ENCODE data around the gene LRIG3. TPM values are rescaled to one million over a fixed set of nuclear protein-coding genes. Genes with fewer than 3 reads are reported as not detected.
"Not testable (repeated sequence)": the region's sequence is repeated elsewhere in the genome, so short reads cannot be mapped to it uniquely, and the experiment has no call there.

LRIG3 gene
- total and polyA plus RNA-seq, 9 donors = 22.5 to 64.3 (median 29.7) TPM

DNA sequence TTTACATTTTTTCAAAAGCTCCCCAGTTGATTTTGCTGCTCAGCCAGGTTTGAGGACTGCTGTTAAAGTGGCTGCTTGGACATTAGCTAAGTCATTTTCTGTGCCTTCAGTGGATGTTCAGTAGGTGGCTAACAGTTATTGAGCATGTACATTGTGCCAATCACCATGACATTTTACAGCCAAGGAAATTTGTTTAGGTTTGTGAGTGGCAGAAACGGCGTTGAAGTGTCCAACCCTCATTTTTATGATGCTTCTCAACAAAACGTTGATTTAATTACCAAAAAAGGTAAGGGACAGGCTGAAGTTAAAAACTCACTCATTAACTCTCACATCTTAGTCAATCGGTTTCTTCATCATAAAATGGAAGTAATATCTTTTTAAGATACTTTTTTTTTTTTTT, 37.0 kb upstream of the LRIG3 start:
- H3K27ac ChIP-seq (ENCODE audit: low read length) = no peak overlapping the region
- H3K9me3 ChIP-seq (replicated peaks; ENCODE audit: control insufficient read depth, low read depth, low read length) = no peaks in the 10 kb centered on the region
- H3K4me1 ChIP-seq (ENCODE audit: control insufficient read depth, insufficient read depth, low read length) = no peaks in the 10 kb centered on the region
- no CpG with 5 or more reads among the region's 4 CpGs for WGBS (ENCODE audit: insufficient coverage)
- no peaks in the 10 kb centered on the region for H3K36me3 ChIP-seq (ENCODE audit: control insufficient read depth, insufficient read depth, low read length)
- no peak overlapping the region for H3K4me3 ChIP-seq (ENCODE audit: low read length)
- no peak for DNase-seq
- H3K27me3 ChIP-seq (ENCODE audit: control insufficient read depth, insufficient read depth, low read length) = no peaks in the 10 kb centered on the region

DNA sequence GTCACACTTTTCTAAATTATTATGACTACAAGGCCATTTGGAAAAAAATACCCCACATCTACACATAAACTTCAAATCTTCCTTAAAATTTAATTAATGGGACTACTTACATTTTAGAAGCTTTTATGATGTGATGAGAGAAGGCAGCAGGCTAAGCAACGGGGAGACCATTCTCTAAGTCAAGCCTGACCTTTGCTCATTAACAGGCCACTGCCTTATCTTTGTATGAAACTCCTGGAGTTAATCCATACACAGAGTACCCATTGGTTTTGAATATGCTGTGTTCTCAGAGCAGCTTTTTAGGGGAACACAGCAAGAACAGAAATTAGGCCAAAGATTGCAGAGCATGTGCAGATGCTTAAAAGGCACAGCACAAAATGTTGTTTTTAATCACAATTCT, 35.5 kb upstream of the LRIG3 start:
- DNase-seq = no peak
- Histone ChIP-seq H3K27me3 (ENCODE audit: control insufficient read depth, insufficient read depth, low read length) (no peaks in the 10 kb centered on the region), H3K9me3 (replicated peaks; ENCODE audit: control insufficient read depth, low read depth, low read length) (no peaks in the 10 kb centered on the region), H3K36me3 (ENCODE audit: control insufficient read depth, insufficient read depth, low read length) (no peaks in the 10 kb centered on the region), H3K27ac (ENCODE audit: low read length) (no peak overlapping the region), H3K4me3 (ENCODE audit: low read length) (no peak overlapping the region), H3K4me1 (ENCODE audit: control insufficient read depth, insufficient read depth, low read length) (no peaks in the 10 kb centered on the region)
- WGBS (ENCODE audit: insufficient coverage) = no CpG with 5 or more reads among the region's 1 CpG

DNA sequence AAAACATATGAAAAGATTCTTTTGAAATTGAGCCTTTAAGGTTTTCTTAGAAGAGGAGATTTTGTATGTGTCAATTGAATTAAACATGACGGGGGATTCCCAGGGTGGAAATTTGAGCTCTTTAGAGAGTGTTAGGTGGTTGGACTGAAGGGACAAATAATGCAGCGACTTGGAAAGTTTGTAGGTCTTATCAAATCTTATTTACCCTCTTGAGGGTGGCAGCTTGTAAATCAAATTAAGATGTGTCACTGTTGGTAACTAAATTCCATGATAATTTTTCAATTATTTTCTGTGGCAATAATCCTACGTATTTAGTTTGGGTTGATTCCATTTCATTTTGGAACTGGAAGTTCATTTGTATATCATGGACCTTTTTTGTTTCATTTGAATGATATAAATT, 33.7 kb upstream of the LRIG3 start:
- H3K4me3 ChIP-seq (ENCODE audit: low read length) = no peak overlapping the region
- 83% methylated on average over 1 of the region's 3 CpGs for WGBS (ENCODE audit: insufficient coverage)

DNA sequence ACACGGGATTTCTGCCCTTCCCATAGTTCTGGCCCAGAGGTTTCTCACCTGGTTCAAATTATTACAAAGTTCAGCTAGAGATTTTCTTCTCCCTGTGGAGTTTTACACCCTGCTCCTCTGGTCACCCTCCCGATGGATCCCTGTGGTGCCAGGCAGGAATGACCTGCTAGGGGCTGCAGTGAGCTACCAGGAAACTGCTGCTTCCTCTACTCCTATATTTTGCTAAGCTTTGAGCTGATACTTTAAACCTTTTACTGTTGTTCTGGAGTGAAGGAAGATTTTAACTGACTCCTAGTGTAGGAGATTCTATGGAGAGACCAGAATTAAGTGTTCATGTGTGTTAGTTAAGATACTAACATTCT, 30.4 kb upstream of the LRIG3 start:
- no peak for DNase-seq
- no peaks in the 10 kb centered on the region for H3K9me3 ChIP-seq (replicated peaks; ENCODE audit: control insufficient read depth, low read depth, low read length)
- no peaks in the 10 kb centered on the region for H3K4me1 ChIP-seq (ENCODE audit: control insufficient read depth, insufficient read depth, low read length)
- H3K36me3 ChIP-seq (ENCODE audit: control insufficient read depth, insufficient read depth, low read length) = no peaks in the 10 kb centered on the region
- no CpG with 5 or more reads among the region's 2 CpGs for WGBS (ENCODE audit: insufficient coverage)
- no peaks in the 10 kb centered on the region for H3K27me3 ChIP-seq (ENCODE audit: control insufficient read depth, insufficient read depth, low read length)
- no peak overlapping the region for H3K27ac ChIP-seq (ENCODE audit: low read length)
- H3K4me3 ChIP-seq (ENCODE audit: low read length) = no peak overlapping the region

More for the DNA sequence above, 33.7 kb upstream of the LRIG3 start:
- no peak for DNase-seq
- Histone ChIP-seq H3K4me1 (ENCODE audit: control insufficient read depth, insufficient read depth, low read length) (no peaks in the 10 kb centered on the region), H3K27me3 (ENCODE audit: control insufficient read depth, insufficient read depth, low read length) (no peaks in the 10 kb centered on the region), H3K9me3 (replicated peaks; ENCODE audit: control insufficient read depth, low read depth, low read length) (no peaks in the 10 kb centered on the region), H3K27ac (ENCODE audit: low read length) (no peak overlapping the region), H3K36me3 (ENCODE audit: control insufficient read depth, insufficient read depth, low read length) (no peaks in the 10 kb centered on the region)

DNA sequence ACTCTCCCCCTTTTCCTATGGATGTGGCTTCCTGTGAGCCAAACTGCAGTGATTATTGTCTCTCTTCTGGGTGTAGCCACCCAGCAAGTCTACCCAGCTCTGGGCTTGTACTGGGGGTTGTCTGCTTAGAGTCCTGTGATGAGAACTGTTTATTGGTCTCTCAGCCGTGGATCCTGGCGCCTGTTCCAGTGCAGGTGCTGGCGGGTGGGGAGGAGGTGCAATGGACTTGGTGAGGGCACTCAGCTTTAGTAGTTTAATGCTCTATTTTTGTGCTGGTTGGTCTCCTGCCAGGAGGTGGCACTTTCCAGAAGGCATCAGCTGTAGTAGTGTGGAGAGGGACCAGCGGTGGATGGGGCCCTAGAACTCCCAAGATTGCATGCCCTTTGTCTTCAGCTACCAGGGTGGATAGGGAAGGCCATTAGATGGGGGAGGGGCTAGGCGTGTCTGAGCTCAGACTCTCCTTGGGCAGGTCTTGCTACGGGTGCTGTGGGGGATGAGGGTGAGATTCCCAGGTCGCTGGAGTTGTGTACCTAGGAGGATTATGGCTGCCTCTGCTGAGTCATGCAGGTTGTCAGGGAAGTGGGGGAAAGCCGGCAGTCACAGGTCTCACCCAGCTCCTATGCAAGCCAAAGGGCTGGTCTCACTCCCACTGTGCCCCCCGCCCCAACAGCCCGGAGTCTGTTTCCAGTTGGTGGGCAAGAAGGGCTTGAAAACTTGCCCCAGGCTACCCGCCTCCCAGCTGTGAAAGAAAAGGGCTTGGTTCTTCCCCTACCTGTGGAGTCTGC, 29.8 kb upstream of the LRIG3 start:
- not testable (repeated sequence) for H3K27ac ChIP-seq (ENCODE audit: low read length); H3K27me3 ChIP-seq (ENCODE audit: control insufficient read depth, insufficient read depth, low read length); H3K9me3 ChIP-seq (replicated peaks; ENCODE audit: control insufficient read depth, low read depth, low read length); H3K36me3 ChIP-seq (ENCODE audit: control insufficient read depth, insufficient read depth, low read length); DNase-seq; H3K4me3 ChIP-seq (ENCODE audit: low read length); H3K4me1 ChIP-seq (ENCODE audit: control insufficient read depth, insufficient read depth, low read length)
- WGBS (ENCODE audit: insufficient coverage) = 85% methylated on average over 9 of the region's 11 CpGs

DNA sequence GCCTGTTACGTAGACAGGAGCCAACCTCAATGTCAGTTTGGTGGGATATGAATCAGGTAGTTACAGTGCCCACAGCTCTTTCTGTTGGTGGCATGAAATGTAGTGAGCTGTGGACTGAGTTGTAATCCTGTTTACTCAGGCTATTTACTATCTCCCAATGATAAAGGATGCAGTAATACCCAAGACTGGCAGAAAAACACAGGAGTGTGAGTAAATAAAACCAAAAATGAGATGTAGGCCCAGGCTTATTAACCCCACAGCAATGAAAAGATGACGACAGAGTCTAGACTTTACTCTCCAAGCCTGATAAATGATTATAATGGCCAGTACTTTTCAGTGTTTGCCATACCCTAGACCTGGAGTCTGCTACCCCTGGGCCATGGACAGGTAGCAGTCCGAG, 22.8 kb upstream of the LRIG3 start:
- WGBS (ENCODE audit: insufficient coverage) = 83% methylated on average over 1 of the region's 3 CpGs
- no peak for DNase-seq
- Histone ChIP-seq H3K4me1 (ENCODE audit: control insufficient read depth, insufficient read depth, low read length) (no peaks in the 10 kb centered on the region), H3K4me3 (ENCODE audit: low read length) (no peak overlapping the region), H3K36me3 (ENCODE audit: control insufficient read depth, insufficient read depth, low read length) (no peaks in the 10 kb centered on the region), H3K27ac (ENCODE audit: low read length) (no peak overlapping the region), H3K27me3 (ENCODE audit: control insufficient read depth, insufficient read depth, low read length) (no peaks in the 10 kb centered on the region), H3K9me3 (replicated peaks; ENCODE audit: control insufficient read depth, low read depth, low read length) (no peaks in the 10 kb centered on the region)

DNA sequence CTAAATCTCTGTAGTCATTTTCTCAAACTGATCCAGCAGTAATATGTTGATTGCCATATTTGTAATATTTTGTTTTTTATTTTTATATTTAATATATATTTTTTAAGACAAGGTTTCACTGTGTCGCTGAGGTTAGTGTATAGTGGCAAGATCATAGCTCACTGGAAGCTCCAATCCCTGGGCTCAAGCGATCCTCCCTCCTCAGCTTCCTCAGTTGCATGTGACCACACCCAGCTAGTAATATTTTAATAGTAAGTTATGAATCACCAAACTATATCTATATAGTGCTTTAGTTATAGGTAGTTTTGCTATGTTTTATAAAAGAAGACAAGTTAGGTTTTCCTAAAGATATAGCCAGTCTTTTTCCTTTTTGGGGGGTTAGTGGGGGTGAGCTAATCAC, 22.0 kb upstream of the LRIG3 start:
- Histone ChIP-seq H3K36me3 (ENCODE audit: control insufficient read depth, insufficient read depth, low read length) (no peaks in the 10 kb centered on the region), H3K9me3 (replicated peaks; ENCODE audit: control insufficient read depth, low read depth, low read length) (no peaks in the 10 kb centered on the region), H3K4me3 (ENCODE audit: low read length) (no peak overlapping the region), H3K27me3 (ENCODE audit: control insufficient read depth, insufficient read depth, low read length) (no peaks in the 10 kb centered on the region), H3K4me1 (ENCODE audit: control insufficient read depth, insufficient read depth, low read length) (no peaks in the 10 kb centered on the region), H3K27ac (ENCODE audit: low read length) (no peak overlapping the region)
- no CpG with 5 or more reads among the region's 2 CpGs for WGBS (ENCODE audit: insufficient coverage)
- DNase-seq = no peak

DNA sequence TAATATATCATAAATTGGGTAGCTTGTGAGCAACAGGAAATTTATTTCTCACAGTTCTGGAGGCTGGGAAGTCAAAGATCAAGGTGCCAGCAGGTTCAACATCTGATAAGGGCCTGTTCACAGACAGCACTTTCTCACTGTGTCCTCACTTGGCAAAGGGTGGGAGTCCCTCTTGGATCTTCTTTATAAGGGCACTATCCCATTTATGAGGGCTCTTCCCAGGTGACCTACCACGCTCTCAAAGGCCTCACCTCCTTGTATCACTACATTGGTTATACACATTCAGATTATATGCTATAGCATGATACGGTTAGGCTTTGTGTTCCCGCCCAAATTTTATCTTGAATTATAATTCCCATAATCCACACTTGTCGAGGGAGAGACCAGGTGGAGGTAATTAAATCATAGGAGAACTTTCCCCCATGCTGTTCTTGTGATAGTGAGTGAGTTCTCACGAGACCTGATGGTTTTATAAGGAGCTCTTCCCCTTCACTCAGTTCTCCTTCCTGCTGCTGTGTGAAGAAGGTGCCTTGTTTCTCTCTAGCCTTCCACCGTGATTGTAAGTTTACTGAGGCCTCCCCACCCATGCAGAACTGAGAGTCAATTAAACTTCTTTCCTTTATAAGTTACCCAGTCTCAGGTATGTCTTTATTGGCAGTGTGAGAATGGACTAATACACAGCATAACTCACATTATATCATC, 19.2 kb upstream of the LRIG3 start:
- no peak for DNase-seq
- H3K4me1 ChIP-seq (ENCODE audit: control insufficient read depth, insufficient read depth, low read length) = no peaks in the 10 kb centered on the region
- 80% methylated on average over 1 of the region's 6 CpGs for WGBS (ENCODE audit: insufficient coverage)
- no peaks in the 10 kb centered on the region for H3K36me3 ChIP-seq (ENCODE audit: control insufficient read depth, insufficient read depth, low read length)
- no peaks in the 10 kb centered on the region for H3K9me3 ChIP-seq (replicated peaks; ENCODE audit: control insufficient read depth, low read depth, low read length)
- no peak overlapping the region for H3K27ac ChIP-seq (ENCODE audit: low read length)
- H3K27me3 ChIP-seq (ENCODE audit: control insufficient read depth, insufficient read depth, low read length) = no peaks in the 10 kb centered on the region
- no peak overlapping the region for H3K4me3 ChIP-seq (ENCODE audit: low read length)

DNA sequence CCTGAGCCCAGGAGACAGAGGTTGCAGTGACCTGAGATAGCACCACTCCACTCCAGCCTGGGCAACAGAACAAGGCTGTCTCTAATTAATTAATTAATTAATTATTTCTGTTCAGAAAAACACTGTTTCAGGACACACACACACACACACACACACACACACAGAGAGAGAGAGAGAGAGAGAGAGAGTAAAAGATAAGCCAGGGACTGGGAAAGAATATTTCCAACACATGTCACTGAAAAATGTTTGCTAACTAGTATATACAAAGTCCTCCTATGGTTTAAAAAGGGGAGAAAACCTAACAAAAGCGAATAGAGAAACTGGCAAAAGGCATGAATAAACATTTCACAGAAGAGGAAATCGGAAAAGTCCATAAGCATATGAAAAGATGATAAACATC, 18.1 kb upstream of the LRIG3 start:
- Histone ChIP-seq H3K4me1 (ENCODE audit: control insufficient read depth, insufficient read depth, low read length) (no peaks in the 10 kb centered on the region), H3K27ac (ENCODE audit: low read length) (no peak overlapping the region), H3K4me3 (ENCODE audit: low read length) (no peak overlapping the region), H3K9me3 (replicated peaks; ENCODE audit: control insufficient read depth, low read depth, low read length) (no peaks in the 10 kb centered on the region), H3K27me3 (ENCODE audit: control insufficient read depth, insufficient read depth, low read length) (no peaks in the 10 kb centered on the region), H3K36me3 (ENCODE audit: control insufficient read depth, insufficient read depth, low read length) (no peaks in the 10 kb centered on the region)
- no CpG with 5 or more reads among the region's 2 CpGs for WGBS (ENCODE audit: insufficient coverage)
- no peak for DNase-seq

DNA sequence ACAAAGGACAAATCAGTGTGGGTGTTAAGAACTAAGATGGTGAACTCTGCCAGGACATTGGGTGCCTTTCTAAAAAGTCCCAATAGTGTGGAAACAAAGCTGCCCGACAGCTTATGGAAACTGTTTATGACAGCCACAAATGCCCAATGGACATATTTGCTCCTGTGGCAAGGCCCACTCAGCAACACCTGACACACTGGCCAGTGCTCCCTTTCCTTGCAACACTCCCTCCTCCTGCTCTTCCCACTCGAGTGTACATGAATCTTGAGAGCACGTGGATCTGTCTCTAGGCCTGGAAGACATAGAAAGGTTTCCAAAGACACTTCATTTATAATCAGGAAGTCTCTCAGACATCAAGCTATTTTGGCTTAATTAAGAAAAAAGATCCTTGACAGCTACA, 14.2 kb upstream of the LRIG3 start:
- no peak for DNase-seq
- Histone ChIP-seq H3K9me3 (replicated peaks; ENCODE audit: control insufficient read depth, low read depth, low read length) (no peaks in the 10 kb centered on the region), H3K27ac (ENCODE audit: low read length) (no peak overlapping the region), H3K27me3 (ENCODE audit: control insufficient read depth, insufficient read depth, low read length) (no peaks in the 10 kb centered on the region), H3K36me3 (ENCODE audit: control insufficient read depth, insufficient read depth, low read length) (no peaks in the 10 kb centered on the region), H3K4me1 (ENCODE audit: control insufficient read depth, insufficient read depth, low read length) (no peaks in the 10 kb centered on the region), H3K4me3 (ENCODE audit: low read length) (no peak overlapping the region)
- 100% methylated on average over 1 of the region's 3 CpGs for WGBS (ENCODE audit: insufficient coverage)

Measured in muscle of leg (tissue), 11 donors.